Gastroesophageal sphincter (tissue), 4 donors: ENCODE data around the gene DUSP10. TPM values are rescaled to one million over a fixed set of nuclear protein-coding genes. Genes with fewer than 3 reads are reported as not detected.

Experiments used
- ATAC-seq: fragments of 150-250 bp; one replicate; pipeline ENCODE4 v1.9.1; 2016; ENCODE audit warnings: mild to moderate bottlenecking, moderate library complexity
- H3K27ac ChIP-seq, 4 donors: fragments of 200-600 bp; sonication (generic) in 3 of 4; 1 replicate in 3 of 4; 2 replicates in 1 of 4; pipeline ENCODE4 v1.5.1; 2016 to 2019
- H3K27me3 ChIP-seq: fragments of 200-600 bp; sonication (generic); one replicate; pipeline ENCODE4 v1.5.1; 2019
- H3K36me3 ChIP-seq, 2 donors: fragments of 200-600 bp; sonication (generic); one replicate each; pipeline ENCODE4 v1.5.1; 2019; ENCODE audit warnings: control low read depth in 1 of 2
- H3K4me1 ChIP-seq, 3 donors: fragments of 200-600 bp; sonication (generic); 1 replicate in 2 of 3; 2 replicates in 1 of 3; pipeline ENCODE4 v1.5.1; 2016 to 2019; ENCODE audit warnings: control low read depth in 2 of 3
- H3K4me3 ChIP-seq, 2 donors: fragments of 200-600 bp; sonication (generic); one replicate each; pipeline ENCODE4 v1.5.1; 2019; ENCODE audit warnings: mild to moderate bottlenecking in 1 of 2, moderate library complexity in 1 of 2
- H3K9me3 ChIP-seq, 3 donors: fragments of 200-600 bp; sonication (generic); one replicate each; pipeline ENCODE4 v1.5.1; 2017 to 2019; ENCODE audit warnings: control low read depth in 2 of 3
- EP300 ChIP-seq: sonication (generic); formaldehyde crosslinking; IDR thresholded peaks from one replicate; pipeline ENCODE4 v1.6.1; 2017; ENCODE audit warnings: antibody characterized with exemption, mild to moderate bottlenecking
- POLR2A ChIP-seq, 2 donors: fragments of 450-650 bp; IDR thresholded peaks; one replicate each; pipeline ENCODE4 v1.6.1; 2017; ENCODE audit warnings: antibody characterized with exemption in 2 of 2, mild to moderate bottlenecking in 2 of 2, moderate library complexity in 1 of 2
- POLR2AphosphoS5 ChIP-seq: sonication (generic); formaldehyde crosslinking; IDR thresholded peaks from one replicate; pipeline ENCODE4 v1.6.1; 2017; ENCODE audit warnings: antibody characterized with exemption
- WGBS, 2 donors: methylation state at CpG; one replicate each; pipeline ENCODE4 v1.1.5; 2018; ENCODE audit warnings: low coverage in 1 of 2; 5-methylcytosine and 5-hydroxymethylcytosine counted together
- total RNA-seq, 4 donors: library from RNA; depleted of rRNA; stranded (reverse); fragments of >200 nt; gene quantifications; one replicate each; pipeline ENCODE4 v1.1.0, GENCODE V29; 2016
- TF ChIP-seq, protein P1 (sequence below), 4 experiments: fragments of 200-600 bp in 2 of 4; fragments of 450-650 bp in 2 of 4; sonication (generic) in 1 of 4; IDR thresholded peaks; one replicate each; pipeline ENCODE4 v1.5.1; 2017 to 2019; ENCODE audit warnings: antibody characterized with exemption in 4 of 4, mild to moderate bottlenecking in 2 of 4, moderate library complexity in 2 of 4

DUSP10 gene
- total RNA-seq, 4 donors from 2014 or later = 3.5 to 12.0 (median 5.3) TPM

DNA sequence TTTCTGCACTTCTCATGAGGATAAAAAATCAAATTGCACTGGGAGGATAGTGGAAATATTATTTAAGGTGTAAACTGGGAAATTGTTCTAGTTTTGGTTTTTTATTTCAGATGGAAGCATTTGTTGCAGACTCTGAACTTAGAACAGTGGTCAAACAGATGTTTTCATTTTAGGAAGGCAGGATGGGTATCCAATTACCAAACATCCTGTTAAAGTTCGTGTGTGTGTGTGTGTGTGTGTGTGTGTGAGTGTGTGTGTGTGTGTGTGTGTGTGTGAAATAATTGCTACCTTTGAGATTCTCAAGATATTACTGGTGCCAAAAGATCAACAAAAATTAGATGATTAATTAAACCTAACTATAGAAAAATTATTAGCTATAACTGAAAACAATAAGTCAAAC lies 24.3 kb upstream of the DUSP10 start:
- ATAC-seq = no peak

DNA sequence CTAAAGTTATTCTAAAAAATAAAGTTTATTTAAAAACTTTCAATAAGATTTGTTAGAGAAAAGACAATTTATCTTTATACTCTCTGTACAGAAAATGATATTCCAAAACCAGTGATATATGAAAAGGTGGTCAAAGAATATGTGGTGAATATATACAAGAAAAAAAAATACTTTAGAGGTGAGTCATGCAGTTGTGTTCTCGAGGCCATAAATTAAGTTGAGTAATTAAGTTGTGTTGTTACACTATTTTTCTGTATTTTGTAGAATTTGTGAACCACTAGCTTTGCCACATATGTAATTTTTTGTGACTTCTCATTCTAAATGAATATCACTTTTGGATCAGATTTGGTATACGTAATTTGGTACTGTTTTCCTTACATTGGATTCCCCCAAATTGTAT lies 23.6 kb upstream of the DUSP10 start:
- no peak overlapping the region for H3K4me3 ChIP-seq
- no peak overlapping the region for H3K27ac ChIP-seq
- ATAC-seq = no peak
- no peaks in the 10 kb centered on the region for H3K36me3 ChIP-seq
- H3K4me1 ChIP-seq = no peaks in the 10 kb centered on the region
- no peaks in the 10 kb centered on the region for H3K27me3 ChIP-seq
- TF ChIP-seq EP300 = no peak
- no peak for TF ChIP-seq POLR2A (IDR thresholded peaks at IDR 0.05)
- TF ChIP-seq, protein P1, sequence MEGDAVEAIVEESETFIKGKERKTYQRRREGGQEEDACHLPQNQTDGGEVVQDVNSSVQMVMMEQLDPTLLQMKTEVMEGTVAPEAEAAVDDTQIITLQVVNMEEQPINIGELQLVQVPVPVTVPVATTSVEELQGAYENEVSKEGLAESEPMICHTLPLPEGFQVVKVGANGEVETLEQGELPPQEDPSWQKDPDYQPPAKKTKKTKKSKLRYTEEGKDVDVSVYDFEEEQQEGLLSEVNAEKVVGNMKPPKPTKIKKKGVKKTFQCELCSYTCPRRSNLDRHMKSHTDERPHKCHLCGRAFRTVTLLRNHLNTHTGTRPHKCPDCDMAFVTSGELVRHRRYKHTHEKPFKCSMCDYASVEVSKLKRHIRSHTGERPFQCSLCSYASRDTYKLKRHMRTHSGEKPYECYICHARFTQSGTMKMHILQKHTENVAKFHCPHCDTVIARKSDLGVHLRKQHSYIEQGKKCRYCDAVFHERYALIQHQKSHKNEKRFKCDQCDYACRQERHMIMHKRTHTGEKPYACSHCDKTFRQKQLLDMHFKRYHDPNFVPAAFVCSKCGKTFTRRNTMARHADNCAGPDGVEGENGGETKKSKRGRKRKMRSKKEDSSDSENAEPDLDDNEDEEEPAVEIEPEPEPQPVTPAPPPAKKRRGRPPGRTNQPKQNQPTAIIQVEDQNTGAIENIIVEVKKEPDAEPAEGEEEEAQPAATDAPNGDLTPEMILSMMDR (IDR thresholded peaks at IDR 0.05) = no peak
- TF ChIP-seq POLR2AphosphoS5 = no peak
- no peaks in the 10 kb centered on the region for H3K9me3 ChIP-seq
- WGBS, 2 donors = 19 to 30% methylated on average over 2 of the region's 2 CpGs

More for the DNA sequence above, 24.3 kb upstream of the DUSP10 start:
- no peaks in the 10 kb centered on the region for H3K27me3 ChIP-seq
- H3K27ac ChIP-seq = no peak overlapping the region
- no peaks in the 10 kb centered on the region for H3K4me1 ChIP-seq
- no peaks in the 10 kb centered on the region for H3K36me3 ChIP-seq
- TF ChIP-seq, protein P1 (IDR thresholded peaks at IDR 0.05) = no peak
- no peak for TF ChIP-seq POLR2A (IDR thresholded peaks at IDR 0.05)
- no peak for TF ChIP-seq POLR2AphosphoS5
- TF ChIP-seq EP300 = no peak
- no peak overlapping the region for H3K4me3 ChIP-seq
- 13 to 14% methylated on average over 1 of the region's 1 CpG for WGBS, 2 donors
- no peaks in the 10 kb centered on the region for H3K9me3 ChIP-seq

DNA sequence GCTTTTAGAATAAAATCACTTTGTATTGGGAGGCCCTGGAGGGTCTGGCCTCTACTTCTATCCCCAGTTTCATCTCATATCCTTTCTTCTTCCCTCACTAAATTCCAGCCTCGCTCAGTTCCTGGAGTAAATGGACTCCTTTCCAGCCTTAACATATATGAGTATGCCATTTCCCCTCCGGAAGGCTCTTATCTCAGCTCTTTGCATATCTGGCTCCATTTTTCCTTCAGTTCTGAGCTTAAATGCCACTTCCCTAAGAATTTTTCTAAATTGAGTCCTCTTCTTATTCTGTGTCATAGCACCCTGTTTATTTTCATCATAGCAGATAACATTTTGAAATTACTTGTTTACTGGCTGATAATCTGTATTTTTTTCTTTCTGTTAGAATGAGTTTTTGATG lies 20.2 kb upstream of the DUSP10 start:
- no peak for ATAC-seq
- Histone ChIP-seq H3K9me3 (no peaks in the 10 kb centered on the region), H3K36me3 (no peaks in the 10 kb centered on the region), H3K4me3 (no peak overlapping the region), H3K27ac (no peak overlapping the region), H3K27me3 (no peaks in the 10 kb centered on the region), H3K4me1 (no peaks in the 10 kb centered on the region)
- TF ChIP-seq, protein P1 (IDR thresholded peaks at IDR 0.05) = no peak
- TF ChIP-seq POLR2AphosphoS5 (no peak), EP300 (no peak), POLR2A (IDR thresholded peaks at IDR 0.05) (no peak)
- 74 to 100% methylated on average over 1 to 2 of the region's 2 CpGs for WGBS, 2 donors

DNA sequence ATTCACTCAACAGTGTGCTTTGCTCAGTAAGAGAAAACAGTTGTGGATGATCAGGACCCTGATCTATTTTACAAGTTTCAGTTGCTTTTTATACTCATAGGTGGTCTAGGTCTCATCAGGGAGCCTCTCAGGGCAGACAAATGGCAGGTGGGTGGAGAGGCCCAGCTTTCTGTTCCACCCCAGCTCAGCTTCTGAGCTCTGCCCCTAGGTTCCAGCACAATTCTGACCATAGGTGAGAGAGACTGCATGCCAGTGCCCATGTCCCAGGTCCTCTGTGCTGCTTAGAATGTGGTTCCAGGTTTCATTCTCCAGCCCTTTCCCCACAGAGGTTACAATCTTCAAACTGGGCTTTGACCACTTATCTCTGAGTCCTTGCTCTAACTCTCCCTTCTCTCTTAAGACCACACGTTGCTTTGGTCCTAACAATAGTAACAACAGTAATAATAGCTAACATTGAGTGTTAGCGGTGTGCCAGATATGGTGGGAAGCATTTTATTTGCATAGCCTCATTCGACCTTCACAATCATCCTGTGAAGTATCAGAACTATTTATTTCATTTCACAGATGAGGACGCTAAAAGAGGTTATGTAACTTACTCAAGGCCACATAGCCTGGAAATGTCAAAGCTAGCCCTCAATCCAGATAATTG lies 19.6 kb upstream of the DUSP10 start:
- no peak overlapping the region for H3K4me3 ChIP-seq
- H3K36me3 ChIP-seq = no peaks in the 10 kb centered on the region
- no peak for ATAC-seq
- TF ChIP-seq POLR2A (IDR thresholded peaks at IDR 0.05) (no peak), EP300 (no peak), POLR2AphosphoS5 (no peak)
- TF ChIP-seq, protein P1 (IDR thresholded peaks at IDR 0.05) = no peak
- H3K4me1 ChIP-seq = no peaks in the 10 kb centered on the region
- H3K9me3 ChIP-seq = no peaks in the 10 kb centered on the region
- no peaks in the 10 kb centered on the region for H3K27me3 ChIP-seq
- WGBS, 2 donors = 79 to 85% methylated on average over 3 to 4 of the region's 4 CpGs
- H3K27ac ChIP-seq = no peak overlapping the region

DNA sequence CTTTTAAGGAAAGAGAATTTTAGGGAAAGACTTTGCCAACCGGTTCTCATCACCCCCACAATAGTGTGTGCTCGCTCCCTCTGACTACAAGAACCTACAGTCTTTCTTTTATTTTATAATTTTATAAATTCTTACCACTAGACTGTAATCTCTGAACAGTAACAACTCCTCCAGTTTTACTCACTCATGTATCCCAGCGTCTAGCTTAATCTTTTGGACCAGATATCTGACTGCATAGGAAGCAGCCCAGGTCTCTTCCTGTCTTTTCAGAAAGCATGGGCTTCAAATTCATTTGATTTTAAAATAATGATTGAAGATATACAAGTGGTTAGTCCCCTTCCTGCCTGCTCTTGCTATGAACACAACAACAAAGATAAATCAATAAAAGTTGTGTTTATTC lies 19.0 kb upstream of the DUSP10 start:
- H3K36me3 ChIP-seq = no peaks in the 10 kb centered on the region
- TF ChIP-seq, protein P1 (IDR thresholded peaks at IDR 0.05) = no peak
- TF ChIP-seq POLR2A (IDR thresholded peaks at IDR 0.05) (no peak), EP300 (no peak), POLR2AphosphoS5 (no peak)
- H3K4me1 ChIP-seq = no peaks in the 10 kb centered on the region
- H3K4me3 ChIP-seq = no peak overlapping the region
- 72 to 94% methylated on average over 2 to 3 of the region's 3 CpGs for WGBS, 2 donors
- ATAC-seq = no peak
- H3K9me3 ChIP-seq = no peaks in the 10 kb centered on the region
- no peak overlapping the region for H3K27ac ChIP-seq
- no peaks in the 10 kb centered on the region for H3K27me3 ChIP-seq
